ENCODE data around the gene LAMC3. TPM values are rescaled to one million over a fixed set of nuclear protein-coding genes. Genes with fewer than 3 reads are reported as not detected.

Gene LAMC3
- polyA plus RNA-seq, 1 experiment = not detected

DNA sequence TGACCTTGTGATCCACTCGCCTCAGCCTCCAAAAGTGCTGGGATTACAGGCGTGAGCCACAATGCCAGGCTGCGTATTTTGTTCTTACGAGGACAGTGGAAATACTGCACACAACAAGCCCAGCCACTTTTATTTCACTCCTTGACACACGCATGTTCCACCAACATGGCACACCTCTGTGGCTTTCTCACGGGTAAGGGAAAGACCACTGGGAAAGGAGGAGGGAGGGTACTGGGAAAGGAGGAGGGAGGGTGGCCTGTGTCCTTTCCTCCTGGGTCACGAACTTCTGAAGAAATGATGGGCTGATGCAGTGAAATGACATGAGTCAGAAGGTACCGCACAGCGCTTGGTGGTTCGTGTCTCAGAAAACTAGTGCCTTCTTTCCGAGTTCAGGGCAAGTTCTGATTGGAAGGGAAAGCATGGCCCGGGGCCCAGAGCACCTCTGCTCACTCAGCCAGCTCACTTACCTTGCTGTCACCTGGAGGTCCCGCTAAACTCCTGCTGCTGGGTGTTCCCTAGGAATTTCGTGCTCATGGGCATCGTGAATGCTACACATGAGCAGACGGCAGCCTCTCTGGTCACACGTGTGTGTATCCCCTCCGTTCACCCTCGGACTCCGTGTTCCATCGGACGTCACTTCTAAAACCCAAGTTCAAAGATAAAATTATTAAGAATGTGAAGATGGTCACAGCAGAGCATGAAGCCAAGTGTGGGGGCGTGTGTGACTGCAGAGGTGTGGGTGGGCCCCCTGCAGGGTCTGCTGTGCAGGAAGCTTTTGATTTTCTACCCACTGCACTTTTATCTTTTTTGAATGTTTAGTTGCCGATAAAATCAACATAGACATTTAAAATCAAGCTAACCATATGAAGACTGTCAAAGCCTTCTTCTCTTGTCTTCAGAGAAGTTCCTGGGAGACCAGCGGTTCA lies 42.9 kb downstream of the LAMC3 start:
- Histone ChIP-seq H3K27me3 (ENCODE audit: control insufficient read depth, insufficient read depth, low read length) (peaks cover 12% of the 10 kb centered on the region), H3K4me3 (ENCODE audit: low read depth, low read length) (no peak overlapping the region), H3K27ac (ENCODE audit: low read depth, low read length) (no peak overlapping the region), H3K9me3 (ENCODE audit: control insufficient read depth, insufficient read depth, low read length) (peaks cover 11% of the 10 kb centered on the region)
- TF ChIP-seq CTCF (IDR thresholded peaks at IDR 0.05; ENCODE audit: low read depth, low read length) = no peak
- CTCF ChIA-PET = interaction anchor here (0.5 kb wide), 1 partner anchor 342 kb away, joined by 6 read pairs; no protein-coding TSS in a partner anchor
- POLR2A ChIA-PET = no interaction called here
- no peak for DNase-seq (ENCODE audit: low read depth, low spot score)

GRCh38 chr9:131053896-131054295 lies 44.9 kb downstream of the LAMC3 start:
- no peak for DNase-seq (ENCODE audit: low read depth, low spot score)
- POLR2A ChIA-PET = no interaction called here
- CTCF ChIA-PET = interaction anchor here (0.6 to 1.2 kb wide), 3 partner anchors 93 to 317 kb away, joined by 5 read pairs; no protein-coding TSS in a partner anchor
- Histone ChIP-seq H3K27ac (ENCODE audit: low read depth, low read length) (no peak overlapping the region), H3K9me3 (ENCODE audit: control insufficient read depth, insufficient read depth, low read length) (peaks cover 8% of the 10 kb centered on the region), H3K27me3 (ENCODE audit: control insufficient read depth, insufficient read depth, low read length) (peaks cover 14% of the 10 kb centered on the region), H3K4me3 (ENCODE audit: low read depth, low read length) (no peak overlapping the region)
- TF ChIP-seq CTCF (IDR thresholded peaks at IDR 0.05; ENCODE audit: low read depth, low read length) = no peak

GRCh38 chr9:131056781-131057506 lies 48.0 kb downstream of the LAMC3 start:
- no peak for DNase-seq (ENCODE audit: low read depth, low spot score)
- POLR2A ChIA-PET = no interaction called here

GRCh38 chr9:131060900-131061630 lies 52.1 kb downstream of the LAMC3 start:
- peaks cover 9% of the 10 kb centered on the region for H3K27me3 ChIP-seq (ENCODE audit: control insufficient read depth, insufficient read depth, low read length)
- ChIA-PET POLR2A (no interaction called here), CTCF (interaction anchor here (0.7 kb wide), 1 partner anchor 62 kb away, joined by 3 read pairs; no protein-coding TSS in a partner anchor)
- DNase-seq (ENCODE audit: low read depth, low spot score) = no peak
- no peak for TF ChIP-seq CTCF (IDR thresholded peaks at IDR 0.05; ENCODE audit: low read depth, low read length)
- no peak overlapping the region for H3K4me3 ChIP-seq (ENCODE audit: low read depth, low read length)
- no peak overlapping the region for H3K27ac ChIP-seq (ENCODE audit: low read depth, low read length)
- H3K9me3 ChIP-seq (ENCODE audit: control insufficient read depth, insufficient read depth, low read length) = no peaks in the 10 kb centered on the region; the same call in 1 of the 2 replicates

More at GRCh38 chr9:131056781-131057506, 48.0 kb downstream of the LAMC3 start:
- Histone ChIP-seq H3K4me3 (ENCODE audit: low read depth, low read length) (no peak overlapping the region), H3K27ac (ENCODE audit: low read depth, low read length) (no peak overlapping the region), H3K9me3 (ENCODE audit: control insufficient read depth, insufficient read depth, low read length) (no peaks in the 10 kb centered on the region; the same call in 1 of the 2 replicates), H3K27me3 (ENCODE audit: control insufficient read depth, insufficient read depth, low read length) (peaks cover 4% of the 10 kb centered on the region)
- CTCF ChIA-PET = interaction anchor here (0.8 to 3.7 kb wide), 9 partner anchors 10 to 279 kb away, joined by 3 to 19 read pairs (median 5); partner anchors contain the start of gene NUP214
- no peak for TF ChIP-seq CTCF (IDR thresholded peaks at IDR 0.05; ENCODE audit: low read depth, low read length)
